HCT116 (cell line): Measurements from ENCODE around the gene ANXA2R.

Experiments
- CTCF ChIP-seq, 3 experiments: fragments of 200-600 bp in 1 of 3; sonication (generic) in 1 of 3; IDR thresholded peaks in 2 of 3; conservative IDR thresholded peaks in 1 of 3; 2 replicates each; pipeline ENCODE4 v1.5.1; 2012 to 2017; ENCODE audit warnings: low read depth in 2 of 3, low read length in 2 of 3, antibody characterized with exemption in 1 of 3, borderline replicate concordance in 1 of 3, control low read depth in 1 of 3, mild to moderate bottlenecking in 1 of 3, mixed read lengths in 1 of 3, mixed run types in 1 of 3, moderate library complexity in 1 of 3; ENCODE audit not compliant: insufficient read depth in 1 of 3
- MAX ChIP-seq: IDR thresholded peaks from 2 replicates; pipeline ENCODE4 v1.6.1; 2012
- POLR2A ChIP-seq: IDR thresholded peaks from 2 replicates; pipeline ENCODE4 v1.7.0; 2011; ENCODE audit warnings: borderline replicate concordance; ENCODE audit not compliant: insufficient read depth, insufficient read length; ENCODE audit errors: extremely low read depth
- POLR2AphosphoS5 ChIP-seq: IDR thresholded peaks from 2 replicates; pipeline ENCODE4 v1.6.1; 2011; ENCODE audit warnings: mild to moderate bottlenecking, low read depth, low read length, moderate library complexity
- SIN3A ChIP-seq: IDR thresholded peaks from 2 replicates; pipeline ENCODE4 v1.6.1; 2012; ENCODE audit warnings: low read depth
- ZFX ChIP-seq: fragments of 450-650 bp; IDR thresholded peaks from 2 replicates; pipeline ENCODE4 v1.6.1; 2017

- TF ChIP-seq CTCF (IDR thresholded peaks at IDR 0.05 in 2 of 3, conservative IDR thresholded peaks at IDR 0.05 in 1 of 3; ENCODE audit: borderline replicate concordance in 1 of 3, insufficient read depth in 1 of 3, low read depth in 2 of 3, low read length in 2 of 3) (no peak), SIN3A (no peak), POLR2A (no peak), MAX (no peak), ZFX (no peak), POLR2AphosphoS5 (no peak)
Observed at GRCh38 chr5:43019291-43019613, 20.9 kb downstream of the ANXA2R start.
